H9 (cell line): Measurements from ENCODE around the gene ATAD3B. TPM values are rescaled to one million over a fixed set of nuclear protein-coding genes. Genes with fewer than 3 reads are reported as not detected.

ENCODE experiments used
- DNase-seq: peaks from one replicate; pipeline ENCODE4 v3.0.0-alpha.2; 2017
- H2AFZ ChIP-seq: one replicate; pipeline ENCODE4 v1.6.1; 2013; ENCODE audit warnings: mild to moderate bottlenecking, low read length, control low read depth, moderate library complexity
- H2AK5ac ChIP-seq: 2 replicates; pipeline ENCODE4 v1.6.1; 2013; ENCODE audit warnings: low read length, control low read depth, mixed read lengths; ENCODE audit not compliant: insufficient read length
- H2BK120ac ChIP-seq: one replicate; pipeline ENCODE4 v1.6.1; 2013; ENCODE audit warnings: low read depth, mild to moderate bottlenecking, low read length, control low read depth, inconsistent platforms; ENCODE audit not compliant: poor library complexity, severe bottlenecking
- H2BK12ac ChIP-seq: 2 replicates; pipeline ENCODE4 v1.6.1; 2013; ENCODE audit warnings: low read length, control low read depth, mixed read lengths, low read depth; ENCODE audit not compliant: insufficient read length
- H2BK15ac ChIP-seq: 2 replicates; pipeline ENCODE4 v1.6.1; 2013; ENCODE audit warnings: low read depth, low read length, control low read depth
- H2BK20ac ChIP-seq: one replicate; pipeline ENCODE4 v1.6.1; 2013; ENCODE audit warnings: low read depth, mild to moderate bottlenecking, low read length, control low read depth, inconsistent platforms; ENCODE audit not compliant: poor library complexity, severe bottlenecking
- H2BK5ac ChIP-seq: 2 replicates; pipeline ENCODE4 v1.6.1; 2013; ENCODE audit warnings: low read length, control low read depth, mixed read lengths; ENCODE audit not compliant: insufficient read length
- H3K14ac ChIP-seq: 2 replicates; pipeline ENCODE4 v1.6.1; 2013; ENCODE audit warnings: low read length, control low read depth; ENCODE audit not compliant: insufficient read depth
- H3K18ac ChIP-seq: 2 replicates; pipeline ENCODE4 v1.6.1; 2013; ENCODE audit warnings: low read depth, mild to moderate bottlenecking, mixed read lengths, low read length, control low read depth; ENCODE audit not compliant: insufficient read length
- H3K23ac ChIP-seq: 2 replicates; pipeline ENCODE4 v1.6.1; 2013; ENCODE audit warnings: low read length, control low read depth, mixed read lengths, low read depth; ENCODE audit not compliant: insufficient read length
- H3K23me2 ChIP-seq: 2 replicates; pipeline ENCODE4 v1.6.1; 2013; ENCODE audit warnings: low read depth, mild to moderate bottlenecking, mixed read lengths, low read length, control low read depth; ENCODE audit not compliant: insufficient read length, poor library complexity, severe bottlenecking
- H3K27ac ChIP-seq: 2 replicates; pipeline ENCODE4 v1.5.1; 2013; ENCODE audit warnings: low read length, control low read depth, mixed read lengths, low read depth; ENCODE audit not compliant: insufficient read length
- H3K27me3 ChIP-seq: 2 replicates; pipeline ENCODE4 v1.6.1; 2013; ENCODE audit warnings: low read length, control low read depth, inconsistent platforms; ENCODE audit not compliant: insufficient read depth
- H3K4ac ChIP-seq: 2 replicates; pipeline ENCODE4 v1.6.1; 2013; ENCODE audit warnings: low read depth, mild to moderate bottlenecking, control low read depth, inconsistent platforms, low read length, moderate library complexity
- H3K4me1 ChIP-seq: 2 replicates; pipeline ENCODE4 v1.6.1; 2013; ENCODE audit warnings: low read length, control low read depth, inconsistent platforms; ENCODE audit not compliant: insufficient read depth
- H3K4me2 ChIP-seq: 2 replicates; pipeline ENCODE4 v1.6.1; 2013; ENCODE audit warnings: low read length, control low read depth, mixed read lengths; ENCODE audit not compliant: insufficient read length, insufficient read depth
- H3K56ac ChIP-seq: 2 replicates; pipeline ENCODE4 v1.6.1; 2013; ENCODE audit warnings: low read depth, mild to moderate bottlenecking, mixed read lengths, low read length, control low read depth; ENCODE audit not compliant: insufficient read length
- H3K79me1 ChIP-seq: 2 replicates; pipeline ENCODE4 v1.6.1; 2013; ENCODE audit warnings: low read depth, mild to moderate bottlenecking, moderate library complexity, low read length, control low read depth, inconsistent platforms; ENCODE audit not compliant: insufficient read depth, poor library complexity, severe bottlenecking
- H3K79me2 ChIP-seq: 2 replicates; pipeline ENCODE4 v1.6.1; 2013; ENCODE audit warnings: low read length, control low read depth, inconsistent platforms; ENCODE audit not compliant: insufficient read depth
- H3K9ac ChIP-seq: 2 replicates; pipeline ENCODE4 v1.6.1; 2013; ENCODE audit warnings: low read length, control low read depth, mixed read lengths; ENCODE audit not compliant: insufficient read length; ENCODE audit errors: extremely low read depth
- H3K9me3 ChIP-seq: one replicate; pipeline ENCODE4 v1.6.1; 2013; ENCODE audit warnings: low read depth, low read length, inconsistent platforms; ENCODE audit not compliant: control insufficient read depth
- H3T11ph ChIP-seq: one replicate; pipeline ENCODE4 v1.6.1; 2013; ENCODE audit warnings: mild to moderate bottlenecking, low read length, control low read depth, inconsistent platforms
- H4K20me1 ChIP-seq: one replicate; pipeline ENCODE4 v1.6.1; 2013; ENCODE audit not compliant: control insufficient read depth, insufficient read length, insufficient read depth
- H4K5ac ChIP-seq: 2 replicates; pipeline ENCODE4 v1.6.1; 2013; ENCODE audit warnings: low read depth, mild to moderate bottlenecking, mixed read lengths, low read length, control low read depth; ENCODE audit not compliant: insufficient read length
- H4K8ac ChIP-seq: replicated peaks from 2 replicates; pipeline ENCODE4 v1.6.1; 2013; ENCODE audit warnings: low read length, control low read depth, mixed read lengths, low read depth; ENCODE audit not compliant: insufficient read length
- H4K91ac ChIP-seq: 2 replicates; pipeline ENCODE4 v1.6.1; 2013; ENCODE audit warnings: low read depth, mild to moderate bottlenecking, moderate library complexity, mixed read lengths, low read length, control low read depth; ENCODE audit not compliant: insufficient read length
- H3K27ac Mint-ChIP-seq, 3 experiments: 2 replicates in 2 of 3; 3 replicates in 1 of 3; pipeline ENCODE4 v1.8.0; 2020 to 2021; ENCODE audit warnings: mixed read lengths in 3 of 3, mild to moderate bottlenecking in 1 of 3, moderate library complexity in 1 of 3
- H3K27me3 Mint-ChIP-seq: 2 replicates; pipeline ENCODE4 v1.8.0; 2021; ENCODE audit warnings: low read depth, mild to moderate bottlenecking, moderate library complexity, mixed read lengths
- H3K36me3 Mint-ChIP-seq, 3 experiments: 2 replicates in 2 of 3; 3 replicates in 1 of 3; pipeline ENCODE4 v1.8.0; 2020 to 2021; ENCODE audit warnings: low read depth in 3 of 3, mixed read lengths in 3 of 3; ENCODE audit not compliant: insufficient read depth in 1 of 3
- H3K4me1 Mint-ChIP-seq, 2 experiments: 2 replicates each; pipeline ENCODE4 v1.8.0; 2020; ENCODE audit warnings: mixed read lengths in 2 of 2
- H3K4me3 Mint-ChIP-seq, 2 experiments: 2 replicates in 1 of 2; 3 replicates in 1 of 2; pipeline ENCODE4 v1.8.0; 2020 to 2021; ENCODE audit warnings: mild to moderate bottlenecking in 2 of 2, mixed read lengths in 2 of 2, moderate library complexity in 1 of 2
- H3K9me3 Mint-ChIP-seq, 2 experiments: 2 replicates in 1 of 2; 3 replicates in 1 of 2; pipeline ENCODE4 v1.8.0; 2020; ENCODE audit warnings: mild to moderate bottlenecking in 2 of 2, mixed read lengths in 2 of 2, moderate library complexity in 1 of 2
- WGBS: extraction: QIAGEN DNeasy Blood & Tissue Kit; methylation state at CpG from one replicate; pipeline ENCODE4 v1.1.7; 2013; ENCODE audit warnings: missing lambda C conversion rate, low lambda C conversion rate, mixed read lengths; ENCODE audit not compliant: insufficient read length; ENCODE audit errors: extremely low coverage; 5-methylcytosine and 5-hydroxymethylcytosine counted together
- total RNA-seq: library from RNA; stranded (reverse); gene quantifications from 2 replicates; pipeline ENCODE4 v1.2.1, GENCODE V29; 2021
- TF ChIP-seq, protein P1 (sequence below): fragments of 200-600 bp; sonication (generic); conservative IDR thresholded peaks from 3 replicates; pipeline ENCODE4 v1.8.0; 2021; ENCODE audit warnings: antibody characterized with exemption, mild to moderate bottlenecking

ATAD3B gene
- total RNA-seq, 1 experiment from 2014 or later, result 78.6 TPM

DNA sequence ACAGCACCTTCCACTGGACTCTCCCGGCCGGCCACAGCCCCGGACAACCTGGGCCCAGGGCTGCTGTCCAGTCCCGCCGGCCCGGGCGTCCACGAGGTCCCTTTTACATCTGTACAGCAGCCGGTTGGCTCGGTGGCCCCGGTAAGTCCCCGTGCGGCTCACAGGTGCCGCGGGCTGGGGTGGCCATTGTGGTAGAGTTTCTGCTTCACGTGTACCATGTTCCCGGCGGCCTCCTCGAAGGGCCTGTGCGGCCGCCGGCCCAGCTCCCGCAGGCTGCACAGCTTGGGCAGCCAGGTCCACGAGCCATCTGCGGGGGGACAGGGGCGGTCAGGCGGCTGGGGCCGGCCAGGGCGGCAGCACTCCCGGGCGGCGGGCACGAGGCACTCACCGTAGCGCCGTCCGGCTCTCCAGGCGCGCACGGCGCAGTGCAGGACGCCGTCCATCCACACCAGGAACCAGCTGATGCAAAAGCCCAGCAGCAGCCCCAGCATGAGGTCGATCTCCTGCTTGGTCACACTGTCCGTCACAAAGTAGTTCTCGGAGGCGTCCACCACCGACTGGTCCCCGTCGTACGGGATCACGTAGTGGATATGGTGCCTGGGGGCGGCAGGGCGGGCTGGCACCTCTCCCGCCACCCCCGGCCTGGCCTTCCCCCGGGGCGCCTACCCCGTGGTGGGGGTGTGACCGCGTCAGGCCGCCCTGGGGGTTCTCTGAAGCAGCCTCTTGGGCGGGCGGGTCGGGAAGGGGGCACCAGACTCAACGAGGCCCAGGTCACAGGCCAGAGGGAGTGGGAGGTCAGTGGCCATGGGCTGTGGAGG lies 63.8 kb downstream of the ATAD3B start:
- H3K79me1 ChIP-seq, result no peaks in the 10 kb centered on the region
- Mint-ChIP-seq H3K9me3 (peaks cover 7 to 8% of the 10 kb centered on the region in 2 experiments; a peak in 4 of 5 replicates), H3K4me1 (peaks cover 0 to 4% of the 10 kb centered on the region in 2 experiments; a peak in 2 of 4 replicates), H3K4me3 (no peak overlapping the region), H3K27me3 (no peaks in the 10 kb centered on the region), H3K27ac (no peak overlapping the region), H3K36me3 (peaks cover 8 to 23% (median 14%) of the 10 kb centered on the region in 3 experiments)
- DNase-seq, result no peak
- no peak overlapping the region for H3K56ac ChIP-seq
- no peak overlapping the region for H4K8ac ChIP-seq
- H3K4me1 ChIP-seq, result no peaks in the 10 kb centered on the region
- H4K5ac ChIP-seq, result no peak overlapping the region
- no peaks in the 10 kb centered on the region for H4K20me1 ChIP-seq
- no peak overlapping the region for H2BK15ac ChIP-seq
- no peak overlapping the region for H3K27ac ChIP-seq
- no peaks in the 10 kb centered on the region for H3K27me3 ChIP-seq
- H2BK12ac ChIP-seq, result no peak overlapping the region
- no CpG with 5 or more reads among the region's 66 CpGs for WGBS
- no peak overlapping the region for H3K23ac ChIP-seq
- no peaks in the 10 kb centered on the region for H3K9me3 ChIP-seq
- no peak overlapping the region for H3K4me2 ChIP-seq
- H2AFZ ChIP-seq, result no peak overlapping the region
- H3K14ac ChIP-seq, result no peak overlapping the region
- H3K23me2 ChIP-seq, result peaks cover 3% of the 10 kb centered on the region
- H2AK5ac ChIP-seq, result no peak overlapping the region
- H2BK20ac ChIP-seq, result no peak overlapping the region
- H3K4ac ChIP-seq, result no peak overlapping the region
- no peaks in the 10 kb centered on the region for H3K79me2 ChIP-seq
- no peak overlapping the region for H4K91ac ChIP-seq
- H3K18ac ChIP-seq, result no peak overlapping the region
- H2BK120ac ChIP-seq, result no peak overlapping the region
- TF ChIP-seq, protein P1, sequence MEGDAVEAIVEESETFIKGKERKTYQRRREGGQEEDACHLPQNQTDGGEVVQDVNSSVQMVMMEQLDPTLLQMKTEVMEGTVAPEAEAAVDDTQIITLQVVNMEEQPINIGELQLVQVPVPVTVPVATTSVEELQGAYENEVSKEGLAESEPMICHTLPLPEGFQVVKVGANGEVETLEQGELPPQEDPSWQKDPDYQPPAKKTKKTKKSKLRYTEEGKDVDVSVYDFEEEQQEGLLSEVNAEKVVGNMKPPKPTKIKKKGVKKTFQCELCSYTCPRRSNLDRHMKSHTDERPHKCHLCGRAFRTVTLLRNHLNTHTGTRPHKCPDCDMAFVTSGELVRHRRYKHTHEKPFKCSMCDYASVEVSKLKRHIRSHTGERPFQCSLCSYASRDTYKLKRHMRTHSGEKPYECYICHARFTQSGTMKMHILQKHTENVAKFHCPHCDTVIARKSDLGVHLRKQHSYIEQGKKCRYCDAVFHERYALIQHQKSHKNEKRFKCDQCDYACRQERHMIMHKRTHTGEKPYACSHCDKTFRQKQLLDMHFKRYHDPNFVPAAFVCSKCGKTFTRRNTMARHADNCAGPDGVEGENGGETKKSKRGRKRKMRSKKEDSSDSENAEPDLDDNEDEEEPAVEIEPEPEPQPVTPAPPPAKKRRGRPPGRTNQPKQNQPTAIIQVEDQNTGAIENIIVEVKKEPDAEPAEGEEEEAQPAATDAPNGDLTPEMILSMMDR, result no peak
- no peak overlapping the region for H2BK5ac ChIP-seq
- no peak overlapping the region for H3K9ac ChIP-seq
- H3T11ph ChIP-seq, result no peak overlapping the region
